ENCODE results near the gene DBX2. TPM values are rescaled to one million over a fixed set of nuclear protein-coding genes. Genes with fewer than 3 reads are reported as not detected.

The DBX2 gene
- total and polyA plus RNA-seq, 2 experiments from 2014 or later = 0.07 to 0.18 TPM

DNA sequence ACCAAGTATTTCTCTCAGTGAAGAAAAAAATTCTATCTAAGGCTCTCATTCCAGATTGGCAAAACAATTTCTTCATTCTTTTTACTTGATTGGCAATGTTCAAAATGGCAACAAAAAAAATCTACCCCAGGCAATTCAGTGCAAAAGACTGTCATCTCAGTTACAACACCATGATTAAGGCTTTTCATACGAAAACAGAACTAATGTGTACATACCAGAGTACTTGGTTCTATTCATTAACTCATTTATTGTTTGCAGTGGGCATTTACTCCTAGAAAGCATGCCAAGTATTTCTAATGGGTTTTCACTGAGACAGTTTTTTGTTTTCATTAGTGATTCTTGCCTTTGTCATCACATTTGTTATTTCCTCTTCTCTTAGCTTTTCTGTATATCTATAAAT lies 33.0 kb downstream of the DBX2 start:
- ATAC-seq = no peak
- TF ChIP-seq JUNB (IDR thresholded peaks at IDR 0.05; ENCODE audit: unreplicated experiment) (no peak), POLR2AphosphoS5 (IDR thresholded peaks at IDR 0.05; ENCODE audit: low read depth) (no peak), EZH2 (IDR thresholded peaks at IDR 0.05; ENCODE audit: low read depth, unreplicated experiment) (no peak), NANOG (IDR thresholded peaks at IDR 0.05; ENCODE audit: borderline replicate concordance) (no peak), STAT1 (IDR thresholded peaks at IDR 0.05; ENCODE audit: unreplicated experiment) (no peak), CTCF (conservative IDR thresholded peaks at IDR 0.05; ENCODE audit: low read depth in 2 of 2) (no peak), ZNF331 (CRISPR knock-in tag; IDR thresholded peaks at IDR 0.05; ENCODE audit: low read depth) (no peak), ZNF114 (CRISPR knock-in tag; IDR thresholded peaks at IDR 0.05) (no peak), EZH2phosphoT487 (IDR thresholded peaks at IDR 0.05; ENCODE audit: unreplicated experiment) (no peak), ETS1 (IDR thresholded peaks at IDR 0.05) (no peak), CREB1 (CRISPR knock-in tag; IDR thresholded peaks at IDR 0.05; ENCODE audit: low read depth) (no peak)
- TF ChIP-seq, protein P1, sequence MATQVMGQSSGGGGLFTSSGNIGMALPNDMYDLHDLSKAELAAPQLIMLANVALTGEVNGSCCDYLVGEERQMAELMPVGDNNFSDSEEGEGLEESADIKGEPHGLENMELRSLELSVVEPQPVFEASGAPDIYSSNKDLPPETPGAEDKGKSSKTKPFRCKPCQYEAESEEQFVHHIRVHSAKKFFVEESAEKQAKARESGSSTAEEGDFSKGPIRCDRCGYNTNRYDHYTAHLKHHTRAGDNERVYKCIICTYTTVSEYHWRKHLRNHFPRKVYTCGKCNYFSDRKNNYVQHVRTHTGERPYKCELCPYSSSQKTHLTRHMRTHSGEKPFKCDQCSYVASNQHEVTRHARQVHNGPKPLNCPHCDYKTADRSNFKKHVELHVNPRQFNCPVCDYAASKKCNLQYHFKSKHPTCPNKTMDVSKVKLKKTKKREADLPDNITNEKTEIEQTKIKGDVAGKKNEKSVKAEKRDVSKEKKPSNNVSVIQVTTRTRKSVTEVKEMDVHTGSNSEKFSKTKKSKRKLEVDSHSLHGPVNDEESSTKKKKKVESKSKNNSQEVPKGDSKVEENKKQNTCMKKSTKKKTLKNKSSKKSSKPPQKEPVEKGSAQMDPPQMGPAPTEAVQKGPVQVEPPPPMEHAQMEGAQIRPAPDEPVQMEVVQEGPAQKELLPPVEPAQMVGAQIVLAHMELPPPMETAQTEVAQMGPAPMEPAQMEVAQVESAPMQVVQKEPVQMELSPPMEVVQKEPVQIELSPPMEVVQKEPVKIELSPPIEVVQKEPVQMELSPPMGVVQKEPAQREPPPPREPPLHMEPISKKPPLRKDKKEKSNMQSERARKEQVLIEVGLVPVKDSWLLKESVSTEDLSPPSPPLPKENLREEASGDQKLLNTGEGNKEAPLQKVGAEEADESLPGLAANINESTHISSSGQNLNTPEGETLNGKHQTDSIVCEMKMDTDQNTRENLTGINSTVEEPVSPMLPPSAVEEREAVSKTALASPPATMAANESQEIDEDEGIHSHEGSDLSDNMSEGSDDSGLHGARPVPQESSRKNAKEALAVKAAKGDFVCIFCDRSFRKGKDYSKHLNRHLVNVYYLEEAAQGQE (IDR thresholded peaks at IDR 0.05; ENCODE audit: unreplicated experiment) = no peak
- TF ChIP-seq, protein P2, sequence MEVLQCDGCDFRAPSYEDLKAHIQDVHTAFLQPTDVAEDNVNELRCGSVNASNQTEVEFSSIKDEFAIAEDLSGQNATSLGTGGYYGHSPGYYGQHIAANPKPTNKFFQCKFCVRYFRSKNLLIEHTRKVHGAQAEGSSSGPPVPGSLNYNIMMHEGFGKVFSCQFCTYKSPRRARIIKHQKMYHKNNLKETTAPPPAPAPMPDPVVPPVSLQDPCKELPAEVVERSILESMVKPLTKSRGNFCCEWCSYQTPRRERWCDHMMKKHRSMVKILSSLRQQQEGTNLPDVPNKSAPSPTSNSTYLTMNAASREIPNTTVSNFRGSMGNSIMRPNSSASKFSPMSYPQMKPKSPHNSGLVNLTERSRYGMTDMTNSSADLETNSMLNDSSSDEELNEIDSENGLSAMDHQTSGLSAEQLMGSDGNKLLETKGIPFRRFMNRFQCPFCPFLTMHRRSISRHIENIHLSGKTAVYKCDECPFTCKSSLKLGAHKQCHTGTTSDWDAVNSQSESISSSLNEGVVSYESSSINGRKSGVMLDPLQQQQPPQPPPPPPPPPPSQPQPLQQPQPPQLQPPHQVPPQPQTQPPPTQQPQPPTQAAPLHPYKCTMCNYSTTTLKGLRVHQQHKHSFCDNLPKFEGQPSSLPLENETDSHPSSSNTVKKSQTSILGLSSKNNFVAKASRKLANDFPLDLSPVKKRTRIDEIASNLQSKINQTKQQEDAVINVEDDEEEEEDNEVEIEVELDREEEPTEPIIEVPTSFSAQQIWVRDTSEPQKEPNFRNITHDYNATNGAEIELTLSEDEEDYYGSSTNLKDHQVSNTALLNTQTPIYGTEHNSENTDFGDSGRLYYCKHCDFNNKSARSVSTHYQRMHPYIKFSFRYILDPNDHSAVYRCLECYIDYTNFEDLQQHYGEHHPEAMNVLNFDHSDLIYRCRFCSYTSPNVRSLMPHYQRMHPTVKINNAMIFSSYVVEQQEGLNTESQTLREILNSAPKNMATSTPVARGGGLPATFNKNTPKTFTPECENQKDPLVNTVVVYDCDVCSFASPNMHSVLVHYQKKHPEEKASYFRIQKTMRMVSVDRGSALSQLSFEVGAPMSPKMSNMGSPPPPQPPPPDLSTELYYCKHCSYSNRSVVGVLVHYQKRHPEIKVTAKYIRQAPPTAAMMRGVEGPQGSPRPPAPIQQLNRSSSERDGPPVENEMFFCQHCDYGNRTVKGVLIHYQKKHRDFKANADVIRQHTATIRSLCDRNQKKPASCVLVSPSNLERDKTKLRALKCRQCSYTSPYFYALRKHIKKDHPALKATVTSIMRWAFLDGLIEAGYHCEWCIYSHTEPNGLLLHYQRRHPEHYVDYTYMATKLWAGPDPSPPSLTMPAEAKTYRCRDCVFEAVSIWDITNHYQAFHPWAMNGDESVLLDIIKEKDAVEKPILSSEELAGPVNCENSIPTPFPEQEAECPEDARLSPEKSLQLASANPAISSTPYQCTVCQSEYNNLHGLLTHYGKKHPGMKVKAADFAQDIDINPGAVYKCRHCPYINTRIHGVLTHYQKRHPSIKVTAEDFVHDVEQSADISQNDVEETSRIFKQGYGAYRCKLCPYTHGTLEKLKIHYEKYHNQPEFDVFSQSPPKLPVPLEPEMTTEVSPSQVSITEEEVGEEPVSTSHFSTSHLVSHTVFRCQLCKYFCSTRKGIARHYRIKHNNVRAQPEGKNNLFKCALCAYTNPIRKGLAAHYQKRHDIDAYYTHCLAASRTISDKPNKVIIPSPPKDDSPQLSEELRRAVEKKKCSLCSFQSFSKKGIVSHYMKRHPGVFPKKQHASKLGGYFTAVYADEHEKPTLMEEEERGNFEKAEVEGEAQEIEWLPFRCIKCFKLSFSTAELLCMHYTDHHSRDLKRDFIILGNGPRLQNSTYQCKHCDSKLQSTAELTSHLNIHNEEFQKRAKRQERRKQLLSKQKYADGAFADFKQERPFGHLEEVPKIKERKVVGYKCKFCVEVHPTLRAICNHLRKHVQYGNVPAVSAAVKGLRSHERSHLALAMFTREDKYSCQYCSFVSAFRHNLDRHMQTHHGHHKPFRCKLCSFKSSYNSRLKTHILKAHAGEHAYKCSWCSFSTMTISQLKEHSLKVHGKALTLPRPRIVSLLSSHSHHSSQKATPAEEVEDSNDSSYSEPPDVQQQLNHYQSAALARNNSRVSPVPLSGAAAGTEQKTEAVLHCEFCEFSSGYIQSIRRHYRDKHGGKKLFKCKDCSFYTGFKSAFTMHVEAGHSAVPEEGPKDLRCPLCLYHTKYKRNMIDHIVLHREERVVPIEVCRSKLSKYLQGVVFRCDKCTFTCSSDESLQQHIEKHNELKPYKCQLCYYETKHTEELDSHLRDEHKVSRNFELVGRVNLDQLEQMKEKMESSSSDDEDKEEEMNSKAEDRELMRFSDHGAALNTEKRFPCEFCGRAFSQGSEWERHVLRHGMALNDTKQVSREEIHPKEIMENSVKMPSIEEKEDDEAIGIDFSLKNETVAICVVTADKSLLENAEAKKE (CRISPR knock-in tag; IDR thresholded peaks at IDR 0.05) = no peak
- no peaks in the 10 kb centered on the region for H3K79me2 ChIP-seq (replicated peaks; ENCODE audit: insufficient read depth)
- H3K27me3 ChIP-seq (ENCODE audit: insufficient read depth) = no peaks in the 10 kb centered on the region
- no peaks in the 10 kb centered on the region for H3K36me3 ChIP-seq (ENCODE audit: insufficient read depth)
- Mint-ChIP-seq H3K4me1 (no peaks in the 10 kb centered on the region), H3K27ac (no peak overlapping the region), H3K4me3 (no peak overlapping the region), H3K9me3 (peaks cover 11% of the 10 kb centered on the region; the same call in 2 of the 3 replicates), H3K36me3 (ENCODE audit: low read depth) (peaks cover 8% of the 10 kb centered on the region; the same call in 2 of the 3 replicates), H3K27me3 (ENCODE audit: insufficient read depth, low read depth, poor library complexity) (peaks cover 3% of the 10 kb centered on the region)
- H3K4me3 ChIP-seq = no peak overlapping the region
- H3F3A ChIP-seq (replicated peaks; ENCODE audit: low read depth) = no peaks in the 10 kb centered on the region
- no peaks in the 10 kb centered on the region for H3K4me1 ChIP-seq (ENCODE audit: insufficient read depth)
- H3K4me2 ChIP-seq = no peak overlapping the region
- no peaks in the 10 kb centered on the region for H3K9me2 ChIP-seq (ENCODE audit: insufficient read depth)
- no peak overlapping the region for H2AFZ ChIP-seq
- H3K27ac ChIP-seq (ENCODE audit: low read depth) = no peak overlapping the region
- no peak for DNase-seq (ENCODE audit: low spot score)
- no peaks in the 10 kb centered on the region for H4K20me1 ChIP-seq (replicated peaks; ENCODE audit: insufficient read depth)
